HEK293 (cell line): ENCODE measurements around the gene CRYBG1.
A peak's percentile ranks its signal among the peaks of the same experiment; 100 is the strongest.

Experiments
- CTCF ChIA-PET: fragments of 350-600 bp; formaldehyde crosslinking; extraction: SDS; loops from one replicate; lab custom pipeline; 2021; ENCODE audit warnings: antibody characterized with exemption; lab: Yijun Ruan, JAX
- POLR2A ChIA-PET: fragments of 300-600 bp; formaldehyde crosslinking; extraction: SDS; loops from one replicate; lab custom pipeline; 2020; ENCODE audit warnings: antibody characterized with exemption, inconsistent platforms; lab: Yijun Ruan, JAX
- H3K27ac ChIP-seq: fragments of 200-500 bp; sonication (Bioruptor generic); 2 replicates; pipeline ENCODE4 v1.5.1; 2014; ENCODE audit warnings: low read depth, low read length, control low read depth, inconsistent platforms; ENCODE audit errors: extremely low read depth
- H3K36me3 ChIP-seq, 2 experiments: fragments of 200-500 bp in 1 of 2; sonication (Bioruptor generic) in 1 of 2; 1 replicate in 1 of 2; 2 replicates in 1 of 2; pipeline ENCODE4 v1.5.1; 2014 to 2017; ENCODE audit warnings: inconsistent platforms in 2 of 2, low read length in 2 of 2; ENCODE audit not compliant: control insufficient read depth in 2 of 2, insufficient read depth in 1 of 2
- H3K4me1 ChIP-seq: fragments of 200-500 bp; sonication (Bioruptor generic); 2 replicates; pipeline ENCODE4 v1.5.1; 2014; ENCODE audit warnings: mild to moderate bottlenecking, low read length, inconsistent platforms; ENCODE audit not compliant: control insufficient read depth, insufficient read depth
- H3K4me3 ChIP-seq: 2 replicates; pipeline ENCODE4 v1.5.1; 2011; ENCODE audit warnings: low read depth, mild to moderate bottlenecking, control low read depth, low read length, moderate library complexity
- H3K9me3 ChIP-seq: fragments of 200-500 bp; sonication (Bioruptor generic); 2 replicates; pipeline ENCODE4 v1.5.1; 2014; ENCODE audit warnings: low read depth, low read length, inconsistent platforms; ENCODE audit not compliant: control insufficient read depth, insufficient read depth
- GLIS2 ChIP-seq: fragments of 450-650 bp; formaldehyde crosslinking; IDR thresholded peaks from 2 replicates; pipeline ENCODE4 v1.5.1; 2016; ENCODE audit warnings: missing biosample characterization, missing genetic modification characterization
- HOXC10 ChIP-seq: sonication (generic); formaldehyde crosslinking; IDR thresholded peaks from 2 replicates; pipeline ENCODE4 v1.8.1; 2023; ENCODE audit warnings: mild to moderate bottlenecking, missing genetic modification reagents
- KLF10 ChIP-seq: fragments of 450-650 bp; IDR thresholded peaks from 2 replicates; pipeline ENCODE4 v1.5.1; 2018; ENCODE audit warnings: missing biosample characterization, mild to moderate bottlenecking, missing genetic modification characterization
- ZBTB20 ChIP-seq: fragments of 450-650 bp; formaldehyde crosslinking; IDR thresholded peaks from 2 replicates; pipeline ENCODE4 v1.5.1; 2016; ENCODE audit warnings: missing biosample characterization, missing genetic modification characterization
- ZBTB26 ChIP-seq: fragments of 450-650 bp; formaldehyde crosslinking; optimal IDR thresholded peaks from 2 replicates; pipeline ENCODE3; 2016; ENCODE audit warnings: missing biosample characterization, mild to moderate bottlenecking, missing genetic modification characterization
- ZBTB7A ChIP-seq: fragments of 450-650 bp; formaldehyde crosslinking; IDR thresholded peaks from 2 replicates; pipeline ENCODE4 v1.5.1; 2016; ENCODE audit warnings: low read depth, missing biosample characterization, missing genetic modification characterization
- ZIC2 ChIP-seq: fragments of 450-650 bp; formaldehyde crosslinking; IDR thresholded peaks from 2 replicates; pipeline ENCODE4 v1.5.1; 2016; ENCODE audit warnings: missing biosample characterization, missing genetic modification characterization
- ZNF169 ChIP-seq: fragments of 450-650 bp; formaldehyde crosslinking; IDR thresholded peaks from 2 replicates; pipeline ENCODE4 v1.5.1; 2016; ENCODE audit warnings: missing biosample characterization, missing genetic modification characterization
- ZNF184 ChIP-seq: fragments of 450-650 bp; IDR thresholded peaks from 2 replicates; pipeline ENCODE4 v1.5.1; 2018; ENCODE audit warnings: missing biosample characterization, mild to moderate bottlenecking, missing genetic modification characterization
- ZNF214 ChIP-seq: fragments of 450-650 bp; formaldehyde crosslinking; IDR thresholded peaks from 2 replicates; pipeline ENCODE4 v1.5.1; 2017; ENCODE audit warnings: missing biosample characterization, mild to moderate bottlenecking, missing genetic modification characterization, borderline replicate concordance
- ZNF223 ChIP-seq: fragments of 450-650 bp; formaldehyde crosslinking; IDR thresholded peaks from 2 replicates; pipeline ENCODE4 v1.5.1; 2016; ENCODE audit warnings: missing biosample characterization, missing genetic modification characterization
- ZNF335 ChIP-seq: fragments of 450-650 bp; formaldehyde crosslinking; conservative IDR thresholded peaks from 2 replicates; pipeline ENCODE4 v1.5.1; 2016; ENCODE audit warnings: missing biosample characterization, missing genetic modification characterization
- ZNF362 ChIP-seq: fragments of 450-650 bp; formaldehyde crosslinking; IDR thresholded peaks from 2 replicates; pipeline ENCODE4 v1.5.1; 2016; ENCODE audit warnings: missing biosample characterization, missing genetic modification characterization
- ZNF501 ChIP-seq: fragments of 450-650 bp; formaldehyde crosslinking; IDR thresholded peaks from 2 replicates; pipeline ENCODE4 v1.5.1; 2016; ENCODE audit warnings: missing biosample characterization, missing genetic modification characterization
- ZNF513 ChIP-seq: fragments of 450-650 bp; IDR thresholded peaks from 2 replicates; pipeline ENCODE4 v1.5.1; 2018; ENCODE audit warnings: missing biosample characterization, missing genetic modification characterization
- ZNF560 ChIP-seq: fragments of 450-650 bp; formaldehyde crosslinking; IDR thresholded peaks from 2 replicates; pipeline ENCODE4 v1.5.1; 2017; ENCODE audit warnings: missing biosample characterization, missing genetic modification characterization, borderline replicate concordance
- ZNF585B ChIP-seq: fragments of 450-650 bp; formaldehyde crosslinking; IDR thresholded peaks from 2 replicates; pipeline ENCODE4 v1.5.1; 2016; ENCODE audit warnings: missing biosample characterization, missing genetic modification characterization
- ZNF704 ChIP-seq: fragments of 450-650 bp; formaldehyde crosslinking; IDR thresholded peaks from 2 replicates; pipeline ENCODE4 v1.5.1; 2016; ENCODE audit warnings: missing biosample characterization, missing genetic modification characterization
- ZNF76 ChIP-seq: fragments of 450-650 bp; formaldehyde crosslinking; IDR thresholded peaks from 2 replicates; pipeline ENCODE4; 2016; ENCODE audit warnings: low read depth, missing biosample characterization, missing genetic modification characterization, borderline replicate concordance
- ZSCAN23 ChIP-seq: fragments of 450-650 bp; formaldehyde crosslinking; IDR thresholded peaks from 2 replicates; pipeline ENCODE4 v1.5.1; 2016; ENCODE audit warnings: missing biosample characterization, missing genetic modification characterization

Gene CRYBG1

GRCh38 chr6:106360989-106361430 is 493 bp downstream of the CRYBG1 start (continued):
- no peak for TF ChIP-seq ZNF223 (tag by site-specific recombination)
- peak; percentile 65 for TF ChIP-seq ZIC2 (tag by site-specific recombination)
- TF ChIP-seq ZNF704 (tag by site-specific recombination): no peak
- no peak for TF ChIP-seq ZNF585B (tag by site-specific recombination)
- no peak for TF ChIP-seq ZNF76
- peak; percentile 64 for TF ChIP-seq ZNF335
- peak; percentile 35 for TF ChIP-seq ZBTB26 (tag by site-specific recombination)
- TF ChIP-seq ZNF501 (tag by site-specific recombination): 0 out of 2 replicates have a peak, but pooled peaks have one; percentile 21
- TF ChIP-seq ZBTB20 (tag by site-specific recombination): peak; percentile 25; the same call in 1 of the 2 replicates
- TF ChIP-seq GLIS2 (tag by site-specific recombination): peak; percentile 63

- CTCF ChIA-PET: interaction anchor here (0.6 to 3.8 kb wide), 5 partner anchors 8 to 620 kb away, joined by 3 to 62 read pairs (median 3); no protein-coding TSS in a partner anchor
- H3K36me3 ChIP-seq: no peaks in the 10 kb centered on the region
- H3K4me3 ChIP-seq: no peak overlapping the region
- POLR2A ChIA-PET: no interaction called here
- H3K27ac ChIP-seq: no peak overlapping the region
- no peaks in the 10 kb centered on the region for H3K9me3 ChIP-seq
- 0 out of 2 replicates have a peak, but pooled peaks cover 2% of the 10 kb centered on the region for H3K4me1 ChIP-seq
- no peak for TF ChIP-seq ZNF214 (tag by site-specific recombination)
- peak; percentile 78 for TF ChIP-seq ZNF513 (tag by site-specific recombination)
Measured at GRCh38 chr6:106363401-106364138, 3.1 kb downstream of the CRYBG1 start.

- Histone ChIP-seq H3K36me3 (no peaks in the 10 kb centered on the region), H3K4me3 (no peak overlapping the region), H3K27ac (no peak overlapping the region), H3K9me3 (no peaks in the 10 kb centered on the region), H3K4me1 (no peaks in the 10 kb centered on the region)
- ChIA-PET POLR2A (no interaction called here), CTCF (interaction anchor here (0.6 to 6.1 kb wide), 6 partner anchors 8 to 607 kb away, joined by 3 to 62 read pairs (median 3); partner anchors contain the start of gene CRYBG1)
- TF ChIP-seq ZNF223 (tag by site-specific recombination): no peak
- TF ChIP-seq HOXC10 (CRISPR knock-in tag): no peak
- no peak for TF ChIP-seq ZNF169 (tag by site-specific recombination)
- TF ChIP-seq ZNF560 (tag by site-specific recombination): no peak
- TF ChIP-seq ZNF362 (tag by site-specific recombination): no peak
- no peak for TF ChIP-seq ZNF184 (tag by site-specific recombination)
- TF ChIP-seq ZBTB7A (tag by site-specific recombination): no peak
- TF ChIP-seq KLF10 (tag by site-specific recombination): no peak
- TF ChIP-seq ZSCAN23 (tag by site-specific recombination): no peak
Measured at GRCh38 chr6:106369739-106370138, 9.2 kb downstream of the CRYBG1 start.
